GM18909 (cell line): ENCODE measurements around the gene KMT2E.

Experiments used
- ATAC-seq: cut with Tn5 transposase; IDR thresholded peaks from one replicate; pipeline ENCODE4 v1.9.1; 2021; ENCODE audit warnings: mild to moderate bottlenecking; ENCODE audit not compliant: unreplicated experiment, poor library complexity

The KMT2E gene

GRCh38 chr7:105057472-105057871 is 43.5 kb downstream of the KMT2E start:
- no peak for ATAC-seq

GRCh38 chr7:105060437-105060836 is 46.4 kb downstream of the KMT2E start:
- no peak for ATAC-seq

GRCh38 chr7:105060923-105061322 is 46.9 kb downstream of the KMT2E start:
- no peak for ATAC-seq

GRCh38 chr7:105065104-105065503 is 51.1 kb downstream of the KMT2E start:
- no peak for ATAC-seq

- no peak for ATAC-seq
These were observed 53.7 kb downstream of the KMT2E start for GRCh38 chr7:105067691-105068090.

GRCh38 chr7:105068886-105069285 is 54.9 kb downstream of the KMT2E start:
- no peak for ATAC-seq

GRCh38 chr7:105073143-105073542 is 59.1 kb downstream of the KMT2E start:
- no peak for ATAC-seq

GRCh38 chr7:105079348-105079747 is 65.3 kb downstream of the KMT2E start:
- no peak for ATAC-seq

GRCh38 chr7:105084581-105084980 is 70.6 kb downstream of the KMT2E start:
- no peak for ATAC-seq

GRCh38 chr7:105086850-105087249 is 72.8 kb downstream of the KMT2E start:
- no peak for ATAC-seq

GRCh38 chr7:105087981-105088380 is 74.0 kb downstream of the KMT2E start:
- ATAC-seq, result no peak

GRCh38 chr7:105088456-105088855 is 74.5 kb downstream of the KMT2E start:
- ATAC-seq, result no peak

GRCh38 chr7:105094966-105095365 is 81.0 kb downstream of the KMT2E start:
- no peak for ATAC-seq

- ATAC-seq, result no peak
These were observed 82.3 kb downstream of the KMT2E start for GRCh38 chr7:105096306-105096705.

GRCh38 chr7:105097619-105098018 is 83.6 kb downstream of the KMT2E start:
- ATAC-seq, result no peak

GRCh38 chr7:105098863-105099515 is 85.0 kb downstream of the KMT2E start:
- peak; percentile 80 for ATAC-seq

- no peak for ATAC-seq
These were observed 87.9 kb downstream of the KMT2E start for GRCh38 chr7:105101864-105102263.

- no peak for ATAC-seq
These were observed 88.8 kb downstream of the KMT2E start for GRCh38 chr7:105102557-105103352.

GRCh38 chr7:105105579-105105978 is 91.6 kb downstream of the KMT2E start:
- no peak for ATAC-seq

- ATAC-seq, result no peak
These were observed 92.5 kb downstream of the KMT2E start for GRCh38 chr7:105106473-105106872.

- ATAC-seq, result no peak
These were observed 93.5 kb downstream of the KMT2E start for GRCh38 chr7:105107458-105107857.
